PC-9 (cell line): ENCODE data around the gene TM6SF1. TPM values are rescaled to one million over a fixed set of nuclear protein-coding genes. Genes with fewer than 3 reads are reported as not detected.
"Not testable (repeated sequence)": the region's sequence is repeated elsewhere in the genome, so short reads cannot be mapped to it uniquely, and the experiment has no call there.

Experiments
- BruUV-seq: library from RNA; stranded (reverse); fragments of 400-500 nt; replicated peaks from 2 replicates; lab custom pipeline; 2021; lab: Mats Ljungman, UMichigan
- CTCF ChIA-PET: fragments of 300-600 bp; sonication (Branson Sonifier 250); formaldehyde crosslinking; loops from one replicate; lab custom pipeline; 2022; ENCODE audit warnings: antibody characterized with exemption; lab: Charles Lee
- POLR2A ChIA-PET: fragments of 300-600 bp; sonication (Branson Sonifier 250); formaldehyde crosslinking; loops from one replicate; lab custom pipeline; 2022; ENCODE audit warnings: antibody characterized with exemption; ENCODE audit not compliant: unreplicated experiment; lab: Charles Lee
- DNase-seq, 2 experiments: peaks; one replicate each; pipeline versions ENCODE4 v3.0.0 to v3.0.0-alpha.2; 2015 to 2022; ENCODE audit warnings: mixed read lengths in 1 of 2
- H2AFZ ChIP-seq: fragments of 200-600 bp; sonication (generic); 2 replicates; pipeline ENCODE4 v1.8.1; 2017; ENCODE audit warnings: antibody characterized with exemption
- H3F3A ChIP-seq: fragments of 200-600 bp; sonication (generic); 2 replicates; pipeline ENCODE4 v1.8.1; 2017; ENCODE audit warnings: antibody characterized with exemption, mild to moderate bottlenecking, low read depth; ENCODE audit not compliant: insufficient read depth
- H3K27ac ChIP-seq: fragments of 200-600 bp; sonication (generic); 2 replicates; pipeline ENCODE4 v1.6.1; 2016; ENCODE audit warnings: mixed run types
- H3K27me3 ChIP-seq: fragments of 200-600 bp; sonication (generic); 2 replicates; pipeline ENCODE4 v1.6.1; 2016; ENCODE audit warnings: low read depth, mixed run types; ENCODE audit not compliant: insufficient read depth
- H3K36me3 ChIP-seq: fragments of 200-600 bp; sonication (generic); 2 replicates; pipeline ENCODE4 v1.6.1; 2016; ENCODE audit warnings: low read depth, mixed run types
- H3K4me1 ChIP-seq: fragments of 200-600 bp; sonication (generic); replicated peaks from 2 replicates; pipeline ENCODE4 v1.6.1; 2016; ENCODE audit warnings: mixed run types; ENCODE audit not compliant: insufficient read depth
- H3K4me2 ChIP-seq: fragments of 200-600 bp; sonication (generic); 2 replicates; pipeline ENCODE4 v1.6.1; 2017; ENCODE audit warnings: mixed run types
- H3K4me3 ChIP-seq: fragments of 200-600 bp; sonication (generic); 2 replicates; pipeline ENCODE4 v1.6.1; 2016; ENCODE audit warnings: mixed run types
- H3K79me2 ChIP-seq: fragments of 200-600 bp; sonication (generic); 2 replicates; pipeline ENCODE4 v1.6.1; 2017; ENCODE audit warnings: low read depth, mixed run types
- H3K9me2 ChIP-seq: fragments of 200-600 bp; sonication (generic); 2 replicates; pipeline ENCODE4 v1.8.1; 2017; ENCODE audit warnings: mild to moderate bottlenecking; ENCODE audit not compliant: insufficient read depth
- H3K9me3 ChIP-seq: fragments of 200-600 bp; sonication (generic); 2 replicates; pipeline ENCODE4 v1.8.1; 2016; ENCODE audit warnings: low read depth; ENCODE audit not compliant: insufficient read depth
- H4K20me1 ChIP-seq: fragments of 200-600 bp; sonication (generic); 2 replicates; pipeline ENCODE4 v1.8.1; 2017; ENCODE audit not compliant: insufficient read depth
- EZH2 ChIP-seq: fragments of 200-600 bp; sonication (generic); IDR thresholded peaks from 2 replicates; pipeline ENCODE4 v1.8.0; 2017; ENCODE audit warnings: antibody characterized with exemption, low read depth
- intact Hi-C: fragments of 100-400 bp; cut with micrococcal nuclease; formaldehyde crosslinking; loops from one replicate; pipeline ENCODE4 v1.10.0; 2022; ENCODE audit not compliant: unreplicated experiment
- total RNA-seq: library from RNA; stranded (reverse); gene quantifications from 2 replicates; pipeline ENCODE4 v1.2.3, GENCODE V29; 2021
- TF ChIP-seq, protein P1 (sequence below): fragments of 200-600 bp; sonication (generic); conservative IDR thresholded peaks from 2 replicates; pipeline ENCODE4 v1.6.1; 2017; ENCODE audit warnings: mixed run types, antibody characterized with exemption, mild to moderate bottlenecking, moderate library complexity

TM6SF1 gene
- total RNA-seq, 1 experiment from 2014 or later = not detected

DNA sequence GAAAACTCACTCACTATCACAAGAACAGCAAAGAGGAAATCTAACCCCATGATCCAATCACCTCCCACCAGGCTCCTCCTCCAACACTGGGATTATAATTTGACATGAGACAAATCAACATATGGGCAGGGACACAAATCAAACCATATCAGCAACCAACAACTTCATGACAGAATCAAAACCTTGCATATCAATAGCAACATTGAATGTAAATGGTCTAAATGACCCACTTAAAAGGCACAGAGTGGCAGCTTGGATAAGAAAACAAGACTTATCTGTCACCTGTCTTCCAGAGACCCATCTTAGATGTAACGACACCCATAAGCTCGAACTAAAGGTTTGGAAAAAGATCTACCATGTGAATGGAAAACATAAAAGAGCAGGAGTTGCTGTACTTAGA is 59.4 kb downstream of the TM6SF1 start:
- POLR2A ChIA-PET = no interaction called here

DNA sequence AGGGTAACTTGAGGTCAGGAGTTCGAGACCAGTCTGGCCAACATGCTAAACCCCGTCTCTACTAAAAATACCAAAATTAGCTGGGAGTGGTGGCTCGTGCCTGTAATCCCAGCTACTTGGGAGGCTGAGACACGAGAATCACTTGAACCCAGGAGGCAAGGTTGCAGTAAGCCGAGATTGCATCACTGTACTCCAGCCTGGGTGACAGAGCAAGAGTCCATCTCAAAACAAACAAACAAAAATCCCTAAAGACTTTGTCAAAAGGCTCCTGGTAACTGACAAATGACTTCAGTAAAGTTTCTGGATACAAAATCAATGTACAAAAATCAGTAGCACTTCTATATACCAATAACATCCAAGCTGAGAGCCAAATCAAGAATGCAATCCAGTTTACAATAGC is 62.1 kb downstream of the TM6SF1 start:
- POLR2A ChIA-PET, H3K36me3 ChIP-seq, H3K9me2 ChIP-seq, intact Hi-C loops, DNase-seq, H3K4me1 ChIP-seq, CTCF ChIA-PET, H3K9me3 ChIP-seq, H3K27me3 ChIP-seq, H4K20me1 ChIP-seq, BruUV-seq: not testable (repeated sequence)
- Histone ChIP-seq H3K4me2 (peak overlapping the region; percentile 97), H3K27ac (peak overlapping the region; percentile 85), H3F3A (peaks cover 12% of the 10 kb centered on the region; the same call in 1 of the 2 replicates), H3K4me3 (peak overlapping the region; percentile 76; the same call in 1 of the 2 replicates), H3K79me2 (peaks cover 15% of the 10 kb centered on the region; the same call in 1 of the 2 replicates), H2AFZ (peak overlapping the region; percentile 100)

More for the DNA sequence above, 59.4 kb downstream of the TM6SF1 start:
- Histone ChIP-seq H3K4me2 (no peak overlapping the region), H3K9me2 (no peaks in the 10 kb centered on the region), H2AFZ (no peak overlapping the region), H3K4me3 (no peak overlapping the region), H3K36me3 (peaks cover 5% of the 10 kb centered on the region; the same call in 1 of the 2 replicates), H3K27me3 (no peaks in the 10 kb centered on the region), H3K79me2 (peaks cover 15% of the 10 kb centered on the region; the same call in 1 of the 2 replicates), H3K9me3 (no peaks in the 10 kb centered on the region), H3K27ac (no peak overlapping the region), H3F3A (peaks cover 12% of the 10 kb centered on the region; the same call in 1 of the 2 replicates), H3K4me1 (peaks cover 5% of the 10 kb centered on the region; the same call in 1 of the 2 replicates), H4K20me1 (no peaks in the 10 kb centered on the region)
- BruUV-seq = no TSS peak
- TF ChIP-seq EZH2 = no peak
- TF ChIP-seq, protein P1, sequence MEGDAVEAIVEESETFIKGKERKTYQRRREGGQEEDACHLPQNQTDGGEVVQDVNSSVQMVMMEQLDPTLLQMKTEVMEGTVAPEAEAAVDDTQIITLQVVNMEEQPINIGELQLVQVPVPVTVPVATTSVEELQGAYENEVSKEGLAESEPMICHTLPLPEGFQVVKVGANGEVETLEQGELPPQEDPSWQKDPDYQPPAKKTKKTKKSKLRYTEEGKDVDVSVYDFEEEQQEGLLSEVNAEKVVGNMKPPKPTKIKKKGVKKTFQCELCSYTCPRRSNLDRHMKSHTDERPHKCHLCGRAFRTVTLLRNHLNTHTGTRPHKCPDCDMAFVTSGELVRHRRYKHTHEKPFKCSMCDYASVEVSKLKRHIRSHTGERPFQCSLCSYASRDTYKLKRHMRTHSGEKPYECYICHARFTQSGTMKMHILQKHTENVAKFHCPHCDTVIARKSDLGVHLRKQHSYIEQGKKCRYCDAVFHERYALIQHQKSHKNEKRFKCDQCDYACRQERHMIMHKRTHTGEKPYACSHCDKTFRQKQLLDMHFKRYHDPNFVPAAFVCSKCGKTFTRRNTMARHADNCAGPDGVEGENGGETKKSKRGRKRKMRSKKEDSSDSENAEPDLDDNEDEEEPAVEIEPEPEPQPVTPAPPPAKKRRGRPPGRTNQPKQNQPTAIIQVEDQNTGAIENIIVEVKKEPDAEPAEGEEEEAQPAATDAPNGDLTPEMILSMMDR = no peak
- no peak for DNase-seq
- intact Hi-C loops = no loop called here
- CTCF ChIA-PET = no interaction called here

DNA sequence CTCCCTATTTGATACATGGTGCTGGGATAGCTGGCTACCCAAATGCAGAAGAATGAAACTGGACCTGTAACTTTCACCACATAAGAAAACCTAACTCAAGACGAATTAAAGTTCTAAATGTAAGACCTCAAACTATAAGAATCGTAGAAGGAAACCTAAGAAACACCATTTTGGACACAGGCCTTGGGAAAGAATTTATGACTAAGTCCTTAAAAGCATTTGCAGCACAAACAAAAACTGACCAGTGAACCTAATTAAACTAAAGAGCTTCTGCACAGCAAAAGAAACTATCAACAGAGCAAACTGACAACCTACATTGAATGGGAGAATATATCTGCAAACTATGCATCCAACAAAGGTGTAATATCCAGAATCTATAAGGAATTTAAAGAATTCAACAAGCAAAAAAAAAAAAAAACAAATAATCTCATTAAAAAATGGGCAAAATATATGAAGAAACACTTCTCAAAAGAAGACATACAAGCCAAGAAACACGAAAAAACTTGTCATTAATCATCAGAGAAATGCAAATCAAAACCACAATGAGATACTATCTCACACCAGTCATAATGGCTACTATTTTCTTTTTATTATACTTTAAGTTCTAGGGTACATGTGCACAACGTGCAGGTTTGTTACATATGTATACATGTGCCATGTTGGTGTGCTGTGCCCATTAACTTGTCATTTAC is 63.2 kb downstream of the TM6SF1 start:
- H3K9me2 ChIP-seq = no peaks in the 10 kb centered on the region
- no peaks in the 10 kb centered on the region for H3K27me3 ChIP-seq
- no TSS peak for BruUV-seq
- POLR2A ChIA-PET = no interaction called here
- H4K20me1 ChIP-seq = no peaks in the 10 kb centered on the region
- H2AFZ ChIP-seq = no peak overlapping the region; the same call in 1 of the 2 replicates
- H3K4me1 ChIP-seq = peaks cover 5% of the 10 kb centered on the region; the same call in 1 of the 2 replicates
- intact Hi-C loops = no loop called here
- no peak overlapping the region for H3K4me2 ChIP-seq
- no peak overlapping the region for H3K27ac ChIP-seq
- H3K36me3 ChIP-seq = no peaks in the 10 kb centered on the region
- CTCF ChIA-PET = no interaction called here
- no peak for DNase-seq
- H3K79me2 ChIP-seq = peaks cover 15% of the 10 kb centered on the region; the same call in 1 of the 2 replicates
- TF ChIP-seq, protein P1 = no peak
- TF ChIP-seq EZH2 = no peak
- H3F3A ChIP-seq = peaks cover 12% of the 10 kb centered on the region; the same call in 1 of the 2 replicates
- H3K4me3 ChIP-seq = no peak overlapping the region
- H3K9me3 ChIP-seq = no peaks in the 10 kb centered on the region
